ENCODE results near the gene PPP2R5A.

PPP2R5A gene

GRCh38 chr1:212237651-212238050 lies 47.6 kb upstream of the PPP2R5A start:
- no peaks in the 10 kb centered on the region for H3K36me3 ChIP-seq (replicated peaks; ENCODE audit: insufficient read depth, low read length)
- H3K4me1 ChIP-seq (ENCODE audit: low read length) = peaks cover 61% of the 10 kb centered on the region
- H3K9me2 ChIP-seq (replicated peaks; ENCODE audit: insufficient read depth, low read length) = no peaks in the 10 kb centered on the region
- no peaks in the 10 kb centered on the region for H4K20me1 ChIP-seq (ENCODE audit: insufficient read depth, low read length)
- H3F3A ChIP-seq (ENCODE audit: insufficient read depth, low read length) = peaks cover 16% of the 10 kb centered on the region; the same call in 1 of the 2 replicates
- no peak for TF ChIP-seq EZH2phosphoT487 (IDR thresholded peaks at IDR 0.05; ENCODE audit: low read length)
- no peak for TF ChIP-seq EZH2 (optimal IDR thresholded peaks at IDR 0.05; ENCODE audit: low read depth, low read length)
- no peak for TF ChIP-seq CTCF (IDR thresholded peaks at IDR 0.05; ENCODE audit: low read length)
- peak; percentile 64 for DNase-seq
- peak overlapping the region; percentile 10; the same call in 1 of the 2 replicates for H3K4me2 ChIP-seq (ENCODE audit: low read depth, low read length)
- no peaks in the 10 kb centered on the region for H3K9me3 ChIP-seq (replicated peaks; ENCODE audit: insufficient read depth, low read length)
- H3K4me3 ChIP-seq (ENCODE audit: low read length) = no peak overlapping the region
- H3K9ac ChIP-seq (ENCODE audit: low read length) = no peak overlapping the region
- H3K27ac ChIP-seq (ENCODE audit: low read length) = peak overlapping the region; percentile 3; the same call in 1 of the 2 replicates
- no peak overlapping the region for H2AFZ ChIP-seq (ENCODE audit: low read length)
- no peaks in the 10 kb centered on the region for H3K27me3 ChIP-seq (replicated peaks; ENCODE audit: insufficient read depth, low read length)
- H3K79me2 ChIP-seq (ENCODE audit: low read length) = no peaks in the 10 kb centered on the region

- Histone ChIP-seq H3K9me3 (replicated peaks; ENCODE audit: insufficient read depth, low read length) (no peaks in the 10 kb centered on the region), H3K4me1 (ENCODE audit: low read length) (peaks cover 54% of the 10 kb centered on the region), H3K4me2 (ENCODE audit: low read depth, low read length) (0 out of 2 replicates have a peak overlapping the region, but pooled peaks have one; percentile 10), H3K9me2 (replicated peaks; ENCODE audit: insufficient read depth, low read length) (no peaks in the 10 kb centered on the region), H3K9ac (ENCODE audit: low read length) (no peak overlapping the region), H3K27ac (ENCODE audit: low read length) (no peak overlapping the region), H3K4me3 (ENCODE audit: low read length) (no peak overlapping the region), H4K20me1 (ENCODE audit: insufficient read depth, low read length) (no peaks in the 10 kb centered on the region), H2AFZ (ENCODE audit: low read length) (no peak overlapping the region), H3K36me3 (replicated peaks; ENCODE audit: insufficient read depth, low read length) (no peaks in the 10 kb centered on the region), H3K79me2 (ENCODE audit: low read length) (no peaks in the 10 kb centered on the region), H3K27me3 (replicated peaks; ENCODE audit: insufficient read depth, low read length) (no peaks in the 10 kb centered on the region), H3F3A (ENCODE audit: insufficient read depth, low read length) (peaks cover 12% of the 10 kb centered on the region; the same call in 1 of the 2 replicates)
- TF ChIP-seq EZH2 (optimal IDR thresholded peaks at IDR 0.05; ENCODE audit: low read depth, low read length) = no peak
- DNase-seq = no peak
Observed at GRCh38 chr1:212238552-212238951, 46.7 kb upstream of the PPP2R5A start.

GRCh38 chr1:212241501-212241900 lies 43.7 kb upstream of the PPP2R5A start:
- no peak overlapping the region for H3K9ac ChIP-seq (ENCODE audit: low read length)
- H3K4me3 ChIP-seq (ENCODE audit: low read length) = no peak overlapping the region
- peaks cover 36% of the 10 kb centered on the region for H3K4me1 ChIP-seq (ENCODE audit: low read length)
- peak overlapping the region; percentile 22; the same call in 1 of the 2 replicates for H3K4me2 ChIP-seq (ENCODE audit: low read depth, low read length)
- TF ChIP-seq EZH2 (optimal IDR thresholded peaks at IDR 0.05; ENCODE audit: low read depth, low read length) = no peak
- no peak for TF ChIP-seq CTCF (IDR thresholded peaks at IDR 0.05; ENCODE audit: low read length)
- no peaks in the 10 kb centered on the region for H3K36me3 ChIP-seq (replicated peaks; ENCODE audit: insufficient read depth, low read length)
- no peaks in the 10 kb centered on the region for H3K9me3 ChIP-seq (replicated peaks; ENCODE audit: insufficient read depth, low read length)
- no peaks in the 10 kb centered on the region for H4K20me1 ChIP-seq (ENCODE audit: insufficient read depth, low read length)
- no peaks in the 10 kb centered on the region for H3K27me3 ChIP-seq (replicated peaks; ENCODE audit: insufficient read depth, low read length)
- peaks cover 7% of the 10 kb centered on the region; the same call in 1 of the 2 replicates for H3F3A ChIP-seq (ENCODE audit: insufficient read depth, low read length)
- no peak overlapping the region for H3K27ac ChIP-seq (ENCODE audit: low read length)
- H2AFZ ChIP-seq (ENCODE audit: low read length) = no peak overlapping the region
- DNase-seq = no peak
- no peaks in the 10 kb centered on the region for H3K9me2 ChIP-seq (replicated peaks; ENCODE audit: insufficient read depth, low read length)
- H3K79me2 ChIP-seq (ENCODE audit: low read length) = no peaks in the 10 kb centered on the region

GRCh38 chr1:212241957-212242287 lies 43.3 kb upstream of the PPP2R5A start:
- H3K4me2 ChIP-seq (ENCODE audit: low read depth, low read length) = peak overlapping the region; percentile 22; the same call in 1 of the 2 replicates
- H3K27ac ChIP-seq (ENCODE audit: low read length) = peak overlapping the region; percentile 11; the same call in 1 of the 2 replicates
- H3K9ac ChIP-seq (ENCODE audit: low read length) = no peak overlapping the region
- no peaks in the 10 kb centered on the region for H3K27me3 ChIP-seq (replicated peaks; ENCODE audit: insufficient read depth, low read length)
- no peaks in the 10 kb centered on the region for H3K9me3 ChIP-seq (replicated peaks; ENCODE audit: insufficient read depth, low read length)
- H3K4me1 ChIP-seq (ENCODE audit: low read length) = peaks cover 32% of the 10 kb centered on the region
- TF ChIP-seq CTCF (IDR thresholded peaks at IDR 0.05; ENCODE audit: low read length) (no peak), EZH2 (optimal IDR thresholded peaks at IDR 0.05; ENCODE audit: low read depth, low read length) (no peak), EZH2phosphoT487 (IDR thresholded peaks at IDR 0.05; ENCODE audit: low read length) (no peak)
- no peaks in the 10 kb centered on the region for H4K20me1 ChIP-seq (ENCODE audit: insufficient read depth, low read length)
- H3F3A ChIP-seq (ENCODE audit: insufficient read depth, low read length) = peaks cover 7% of the 10 kb centered on the region; the same call in 1 of the 2 replicates
- H3K79me2 ChIP-seq (ENCODE audit: low read length) = no peaks in the 10 kb centered on the region
- H3K4me3 ChIP-seq (ENCODE audit: low read length) = no peak overlapping the region
- no peaks in the 10 kb centered on the region for H3K9me2 ChIP-seq (replicated peaks; ENCODE audit: insufficient read depth, low read length)
- DNase-seq = no peak
- peak overlapping the region; percentile 4; the same call in 1 of the 2 replicates for H2AFZ ChIP-seq (ENCODE audit: low read length)
- no peaks in the 10 kb centered on the region for H3K36me3 ChIP-seq (replicated peaks; ENCODE audit: insufficient read depth, low read length)
